WTC11 (cell line): ENCODE data around the gene PPP1R14C. TPM values are rescaled to one million over a fixed set of nuclear protein-coding genes. Genes with fewer than 3 reads are reported as not detected.

Experiments
- ATAC-seq: fragments of 200-7000 bp; cut with Tn5 transposase; 2 replicates; pipeline ENCODE4 v1.10.0; 2021; ENCODE audit warnings: mild to moderate bottlenecking, moderate library complexity
- CTCF ChIA-PET: fragments of 300-600 bp; sonication (Branson Sonifier 250); formaldehyde crosslinking; loops from one replicate; lab custom pipeline; 2021; ENCODE audit warnings: antibody characterized with exemption; lab: Charles Lee
- POLR2A ChIA-PET: fragments of 350-600 bp; sonication (Branson Sonifier 250); formaldehyde crosslinking; loops from one replicate; lab custom pipeline; 2021; ENCODE audit warnings: antibody characterized with exemption; lab: Charles Lee
- DNase-seq: peaks from one replicate; pipeline ENCODE4 v3.0.0; 2021; ENCODE audit warnings: low spot score
- H3K27ac Mint-ChIP-seq: 2 replicates; pipeline ENCODE4 v1.8.0; 2021; ENCODE audit warnings: mixed read lengths
- H3K27me3 Mint-ChIP-seq: 2 replicates; pipeline ENCODE4 v1.8.0; 2021; ENCODE audit warnings: low read depth, mild to moderate bottlenecking, moderate library complexity, mixed read lengths
- H3K36me3 Mint-ChIP-seq: 2 replicates; pipeline ENCODE4 v1.8.0; 2021; ENCODE audit warnings: mixed read lengths
- H3K4me1 Mint-ChIP-seq: 2 replicates; pipeline ENCODE4 v1.8.0; 2022; ENCODE audit warnings: mixed read lengths
- H3K4me3 Mint-ChIP-seq: 2 replicates; pipeline ENCODE4 v1.8.0; 2021; ENCODE audit warnings: mild to moderate bottlenecking, moderate library complexity, mixed read lengths
- H3K9me3 Mint-ChIP-seq: 2 replicates; pipeline ENCODE4 v1.8.0; 2021; ENCODE audit warnings: mixed read lengths
- CREM ChIP-seq: sonication (generic); formaldehyde crosslinking; IDR thresholded peaks from 2 replicates; pipeline ENCODE4 v1.8.1; 2022; ENCODE audit warnings: mild to moderate bottlenecking, missing genetic modification reagents, moderate library complexity
- ELF4 ChIP-seq: sonication (generic); formaldehyde crosslinking; IDR thresholded peaks from 2 replicates; pipeline ENCODE4 v1.8.1; 2022; ENCODE audit warnings: low read depth, mild to moderate bottlenecking, moderate library complexity, missing genetic modification reagents
- EMX1 ChIP-seq: fragments of 250-450 bp; sonication (Bioruptor Pico); IDR thresholded peaks from 2 replicates; pipeline ENCODE4 v1.8.0; 2021; ENCODE audit warnings: mild to moderate bottlenecking
- ETV6 ChIP-seq: sonication (generic); formaldehyde crosslinking; IDR thresholded peaks from 2 replicates; pipeline ENCODE4 v1.8.1; 2022; ENCODE audit warnings: mild to moderate bottlenecking, missing genetic modification reagents
- MYBL2 ChIP-seq: sonication (generic); formaldehyde crosslinking; IDR thresholded peaks from 2 replicates; pipeline ENCODE4 v1.8.1; 2023; ENCODE audit warnings: mild to moderate bottlenecking, moderate library complexity, missing genetic modification reagents
- NR1H2 ChIP-seq: sonication (generic); formaldehyde crosslinking; IDR thresholded peaks from 2 replicates; pipeline ENCODE4 v1.9.0; 2021; ENCODE audit warnings: mild to moderate bottlenecking, moderate library complexity, missing genetic modification reagents
- PREB ChIP-seq: sonication (generic); formaldehyde crosslinking; IDR thresholded peaks from 2 replicates; pipeline ENCODE4 v1.8.1; 2022; ENCODE audit warnings: mild to moderate bottlenecking, missing genetic modification reagents, moderate library complexity, borderline replicate concordance
- RELA ChIP-seq: sonication (generic); formaldehyde crosslinking; IDR thresholded peaks from 2 replicates; pipeline ENCODE4 v1.8.1; 2022; ENCODE audit warnings: missing genetic modification reagents, mild to moderate bottlenecking, borderline replicate concordance
- ZBTB21 ChIP-seq: sonication (generic); formaldehyde crosslinking; IDR thresholded peaks from 2 replicates; pipeline ENCODE4 v1.8.1; 2023; ENCODE audit warnings: mild to moderate bottlenecking, missing genetic modification reagents, borderline replicate concordance
- ZNF121 ChIP-seq: sonication (generic); formaldehyde crosslinking; IDR thresholded peaks from 2 replicates; pipeline ENCODE4 v1.8.0; 2023; ENCODE audit warnings: missing genetic modification reagents
- ZNF317 ChIP-seq: sonication (generic); formaldehyde crosslinking; IDR thresholded peaks from 2 replicates; pipeline ENCODE4 v1.8.1; 2023; ENCODE audit warnings: low read depth, mild to moderate bottlenecking, moderate library complexity, missing genetic modification reagents, borderline replicate concordance
- total RNA-seq: library from RNA; stranded (reverse); gene quantifications from 3 replicates; pipeline ENCODE4 v1.2.3, GENCODE V29; 2021
- TF ChIP-seq, protein P1 (sequence below): sonication (generic); formaldehyde crosslinking; IDR thresholded peaks from 2 replicates; pipeline ENCODE4 v1.8.0; 2022; ENCODE audit warnings: mild to moderate bottlenecking, missing genetic modification reagents
- TF ChIP-seq, protein P2 (sequence below): sonication (generic); formaldehyde crosslinking; IDR thresholded peaks from 2 replicates; pipeline ENCODE4 v1.8.1; 2022; ENCODE audit warnings: low read depth, mild to moderate bottlenecking, moderate library complexity, missing genetic modification reagents, borderline replicate concordance
- TF ChIP-seq, protein P3 (sequence below): sonication (generic); formaldehyde crosslinking; conservative IDR thresholded peaks from 2 replicates; pipeline ENCODE4 v1.8.1; 2023; ENCODE audit warnings: mild to moderate bottlenecking, low read depth, missing genetic modification reagents, moderate library complexity
- TF ChIP-seq, protein P4 (sequence below): sonication (generic); formaldehyde crosslinking; IDR thresholded peaks from 2 replicates; pipeline ENCODE4 v1.8.1; 2023; ENCODE audit warnings: mild to moderate bottlenecking, missing genetic modification reagents
- TF ChIP-seq, protein P5 (sequence below): fragments of 250-450 bp; sonication (Bioruptor Pico); IDR thresholded peaks from 2 replicates; pipeline ENCODE4 v1.9.0; 2021; ENCODE audit warnings: mild to moderate bottlenecking
- TF ChIP-seq, protein P6 (sequence below): sonication (generic); formaldehyde crosslinking; IDR thresholded peaks from 2 replicates; pipeline ENCODE4 v1.8.1; 2023; ENCODE audit warnings: mild to moderate bottlenecking, missing genetic modification reagents, moderate library complexity

Gene PPP1R14C
- total RNA-seq, 1 experiment from 2014 or later = 1.1 TPM

- Mint-ChIP-seq H3K4me3 (no peak overlapping the region), H3K4me1 (peaks cover 6% of the 10 kb centered on the region; the same call in 1 of the 2 replicates), H3K27me3 (peaks cover 6% of the 10 kb centered on the region), H3K36me3 (no peaks in the 10 kb centered on the region), H3K9me3 (no peaks in the 10 kb centered on the region), H3K27ac (no peak overlapping the region)
- DNase-seq (no peak), ATAC-seq (no peak)
- TF ChIP-seq, protein P1, sequence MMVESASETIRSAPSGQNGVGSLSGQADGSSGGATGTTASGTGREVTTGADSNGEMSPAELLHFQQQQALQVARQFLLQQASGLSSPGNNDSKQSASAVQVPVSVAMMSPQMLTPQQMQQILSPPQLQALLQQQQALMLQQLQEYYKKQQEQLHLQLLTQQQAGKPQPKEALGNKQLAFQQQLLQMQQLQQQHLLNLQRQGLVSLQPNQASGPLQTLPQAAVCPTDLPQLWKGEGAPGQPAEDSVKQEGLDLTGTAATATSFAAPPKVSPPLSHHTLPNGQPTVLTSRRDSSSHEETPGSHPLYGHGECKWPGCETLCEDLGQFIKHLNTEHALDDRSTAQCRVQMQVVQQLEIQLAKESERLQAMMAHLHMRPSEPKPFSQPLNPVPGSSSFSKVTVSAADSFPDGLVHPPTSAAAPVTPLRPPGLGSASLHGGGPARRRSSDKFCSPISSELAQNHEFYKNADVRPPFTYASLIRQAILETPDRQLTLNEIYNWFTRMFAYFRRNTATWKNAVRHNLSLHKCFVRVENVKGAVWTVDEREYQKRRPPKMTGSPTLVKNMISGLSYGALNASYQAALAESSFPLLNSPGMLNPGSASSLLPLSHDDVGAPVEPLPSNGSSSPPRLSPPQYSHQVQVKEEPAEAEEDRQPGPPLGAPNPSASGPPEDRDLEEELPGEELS = no peak
- TF ChIP-seq, protein P2, sequence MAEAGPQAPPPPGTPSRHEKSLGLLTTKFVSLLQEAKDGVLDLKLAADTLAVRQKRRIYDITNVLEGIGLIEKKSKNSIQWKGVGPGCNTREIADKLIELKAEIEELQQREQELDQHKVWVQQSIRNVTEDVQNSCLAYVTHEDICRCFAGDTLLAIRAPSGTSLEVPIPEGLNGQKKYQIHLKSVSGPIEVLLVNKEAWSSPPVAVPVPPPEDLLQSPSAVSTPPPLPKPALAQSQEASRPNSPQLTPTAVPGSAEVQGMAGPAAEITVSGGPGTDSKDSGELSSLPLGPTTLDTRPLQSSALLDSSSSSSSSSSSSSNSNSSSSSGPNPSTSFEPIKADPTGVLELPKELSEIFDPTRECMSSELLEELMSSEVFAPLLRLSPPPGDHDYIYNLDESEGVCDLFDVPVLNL (CRISPR knock-in tag) = no peak
- TF ChIP-seq ZBTB21 (CRISPR knock-in tag) = no peak
- TF ChIP-seq ELF4 = no peak
- no peak for TF ChIP-seq ZNF317 (CRISPR knock-in tag)
- TF ChIP-seq RELA (CRISPR knock-in tag) = no peak
- no peak for TF ChIP-seq EMX1 (CRISPR knock-in tag)
- no peak for TF ChIP-seq MYBL2
- TF ChIP-seq, protein P3, sequence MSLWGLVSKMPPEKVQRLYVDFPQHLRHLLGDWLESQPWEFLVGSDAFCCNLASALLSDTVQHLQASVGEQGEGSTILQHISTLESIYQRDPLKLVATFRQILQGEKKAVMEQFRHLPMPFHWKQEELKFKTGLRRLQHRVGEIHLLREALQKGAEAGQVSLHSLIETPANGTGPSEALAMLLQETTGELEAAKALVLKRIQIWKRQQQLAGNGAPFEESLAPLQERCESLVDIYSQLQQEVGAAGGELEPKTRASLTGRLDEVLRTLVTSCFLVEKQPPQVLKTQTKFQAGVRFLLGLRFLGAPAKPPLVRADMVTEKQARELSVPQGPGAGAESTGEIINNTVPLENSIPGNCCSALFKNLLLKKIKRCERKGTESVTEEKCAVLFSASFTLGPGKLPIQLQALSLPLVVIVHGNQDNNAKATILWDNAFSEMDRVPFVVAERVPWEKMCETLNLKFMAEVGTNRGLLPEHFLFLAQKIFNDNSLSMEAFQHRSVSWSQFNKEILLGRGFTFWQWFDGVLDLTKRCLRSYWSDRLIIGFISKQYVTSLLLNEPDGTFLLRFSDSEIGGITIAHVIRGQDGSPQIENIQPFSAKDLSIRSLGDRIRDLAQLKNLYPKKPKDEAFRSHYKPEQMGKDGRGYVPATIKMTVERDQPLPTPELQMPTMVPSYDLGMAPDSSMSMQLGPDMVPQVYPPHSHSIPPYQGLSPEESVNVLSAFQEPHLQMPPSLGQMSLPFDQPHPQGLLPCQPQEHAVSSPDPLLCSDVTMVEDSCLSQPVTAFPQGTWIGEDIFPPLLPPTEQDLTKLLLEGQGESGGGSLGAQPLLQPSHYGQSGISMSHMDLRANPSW (CRISPR knock-in tag) = no peak
- no peak for TF ChIP-seq ETV6 (CRISPR knock-in tag)
- ChIA-PET POLR2A (no interaction called here), CTCF (interaction anchor here (1.8 kb wide), 1 partner anchor 132 kb away, joined by 7 read pairs; no protein-coding TSS in a partner anchor)
These were observed 69.9 kb downstream of the PPP1R14C start for GRCh38 chr6:150212778-150213177.

GRCh38 chr6:150213301-150213700 is 70.5 kb downstream of the PPP1R14C start:
- no peak for TF ChIP-seq ZNF121 (CRISPR knock-in tag)
- TF ChIP-seq NR1H2 (CRISPR knock-in tag) = no peak
- TF ChIP-seq CREM (CRISPR knock-in tag) = no peak
- TF ChIP-seq, protein P4, sequence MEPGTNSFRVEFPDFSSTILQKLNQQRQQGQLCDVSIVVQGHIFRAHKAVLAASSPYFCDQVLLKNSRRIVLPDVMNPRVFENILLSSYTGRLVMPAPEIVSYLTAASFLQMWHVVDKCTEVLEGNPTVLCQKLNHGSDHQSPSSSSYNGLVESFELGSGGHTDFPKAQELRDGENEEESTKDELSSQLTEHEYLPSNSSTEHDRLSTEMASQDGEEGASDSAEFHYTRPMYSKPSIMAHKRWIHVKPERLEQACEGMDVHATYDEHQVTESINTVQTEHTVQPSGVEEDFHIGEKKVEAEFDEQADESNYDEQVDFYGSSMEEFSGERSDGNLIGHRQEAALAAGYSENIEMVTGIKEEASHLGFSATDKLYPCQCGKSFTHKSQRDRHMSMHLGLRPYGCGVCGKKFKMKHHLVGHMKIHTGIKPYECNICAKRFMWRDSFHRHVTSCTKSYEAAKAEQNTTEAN = no peak
- TF ChIP-seq, protein P5, sequence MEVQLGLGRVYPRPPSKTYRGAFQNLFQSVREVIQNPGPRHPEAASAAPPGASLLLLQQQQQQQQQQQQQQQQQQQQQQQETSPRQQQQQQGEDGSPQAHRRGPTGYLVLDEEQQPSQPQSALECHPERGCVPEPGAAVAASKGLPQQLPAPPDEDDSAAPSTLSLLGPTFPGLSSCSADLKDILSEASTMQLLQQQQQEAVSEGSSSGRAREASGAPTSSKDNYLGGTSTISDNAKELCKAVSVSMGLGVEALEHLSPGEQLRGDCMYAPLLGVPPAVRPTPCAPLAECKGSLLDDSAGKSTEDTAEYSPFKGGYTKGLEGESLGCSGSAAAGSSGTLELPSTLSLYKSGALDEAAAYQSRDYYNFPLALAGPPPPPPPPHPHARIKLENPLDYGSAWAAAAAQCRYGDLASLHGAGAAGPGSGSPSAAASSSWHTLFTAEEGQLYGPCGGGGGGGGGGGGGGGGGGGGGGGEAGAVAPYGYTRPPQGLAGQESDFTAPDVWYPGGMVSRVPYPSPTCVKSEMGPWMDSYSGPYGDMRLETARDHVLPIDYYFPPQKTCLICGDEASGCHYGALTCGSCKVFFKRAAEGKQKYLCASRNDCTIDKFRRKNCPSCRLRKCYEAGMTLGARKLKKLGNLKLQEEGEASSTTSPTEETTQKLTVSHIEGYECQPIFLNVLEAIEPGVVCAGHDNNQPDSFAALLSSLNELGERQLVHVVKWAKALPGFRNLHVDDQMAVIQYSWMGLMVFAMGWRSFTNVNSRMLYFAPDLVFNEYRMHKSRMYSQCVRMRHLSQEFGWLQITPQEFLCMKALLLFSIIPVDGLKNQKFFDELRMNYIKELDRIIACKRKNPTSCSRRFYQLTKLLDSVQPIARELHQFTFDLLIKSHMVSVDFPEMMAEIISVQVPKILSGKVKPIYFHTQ (CRISPR knock-in tag) = no peak
- TF ChIP-seq PREB (CRISPR knock-in tag) = no peak
- TF ChIP-seq, protein P6, sequence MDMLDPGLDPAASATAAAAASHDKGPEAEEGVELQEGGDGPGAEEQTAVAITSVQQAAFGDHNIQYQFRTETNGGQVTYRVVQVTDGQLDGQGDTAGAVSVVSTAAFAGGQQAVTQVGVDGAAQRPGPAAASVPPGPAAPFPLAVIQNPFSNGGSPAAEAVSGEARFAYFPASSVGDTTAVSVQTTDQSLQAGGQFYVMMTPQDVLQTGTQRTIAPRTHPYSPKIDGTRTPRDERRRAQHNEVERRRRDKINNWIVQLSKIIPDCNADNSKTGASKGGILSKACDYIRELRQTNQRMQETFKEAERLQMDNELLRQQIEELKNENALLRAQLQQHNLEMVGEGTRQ (CRISPR knock-in tag) = no peak
- TF ChIP-seq, all 79 proteins: peak for 0
- Mint-ChIP-seq H3K4me1 (peaks cover 6% of the 10 kb centered on the region; the same call in 1 of the 2 replicates), H3K4me3 (no peak overlapping the region), H3K27me3 (peaks cover 6% of the 10 kb centered on the region), H3K27ac (no peak overlapping the region), H3K36me3 (no peaks in the 10 kb centered on the region), H3K9me3 (no peaks in the 10 kb centered on the region)
- no peak for ATAC-seq
- DNase-seq = no peak
- ChIA-PET CTCF (interaction anchor here (1.8 kb wide), 1 partner anchor 132 kb away, joined by 7 read pairs; no protein-coding TSS in a partner anchor), POLR2A (no interaction called here)
